Liver (tissue), 9 donors: Measurements from ENCODE around the gene LRRC71. TPM values are rescaled to one million over a fixed set of nuclear protein-coding genes. Genes with fewer than 3 reads are reported as not detected.

Source experiments
- DNase-seq: peaks from one replicate; pipeline ENCODE4 v3.0.0-alpha.2; 2017; ENCODE audit warnings: low spot score
- H3K27ac ChIP-seq, 2 donors: one replicate each; pipeline ENCODE4 v1.7.0; 2013; ENCODE audit warnings: inconsistent platforms in 2 of 2, low read length in 2 of 2, control low read depth in 1 of 2, low read depth in 1 of 2, mild to moderate bottlenecking in 1 of 2
- H3K27me3 ChIP-seq, 4 donors: one replicate each; pipeline versions ENCODE4 v1.6.1 to v1.7.0; 2013; ENCODE audit warnings: low read length in 3 of 4, inconsistent platforms in 1 of 4, mild to moderate bottlenecking in 1 of 4, moderate library complexity in 1 of 4; ENCODE audit not compliant: control insufficient read depth in 4 of 4, insufficient read depth in 4 of 4
- H3K36me3 ChIP-seq, 4 donors: one replicate each; pipeline versions ENCODE4 v1.6.1 to v1.7.0; 2013; ENCODE audit warnings: low read length in 3 of 4, mild to moderate bottlenecking in 3 of 4, low read depth in 1 of 4, moderate library complexity in 1 of 4; ENCODE audit not compliant: control insufficient read depth in 4 of 4, insufficient read depth in 3 of 4
- H3K4me1 ChIP-seq, 4 donors: one replicate each; pipeline versions ENCODE4 v1.6.1 to v1.7.0; 2013; ENCODE audit warnings: low read length in 3 of 4, mild to moderate bottlenecking in 3 of 4, moderate library complexity in 1 of 4; ENCODE audit not compliant: control insufficient read depth in 4 of 4, insufficient read depth in 4 of 4
- H3K4me3 ChIP-seq, 3 donors: one replicate each; pipeline versions ENCODE4 v1.6.1 to v1.7.0; 2013; ENCODE audit warnings: low read length in 3 of 3, control low read depth in 1 of 3, low read depth in 1 of 3, mild to moderate bottlenecking in 1 of 3
- H3K9ac ChIP-seq, 2 donors: one replicate each; pipeline ENCODE4 v1.7.0; 2013; ENCODE audit warnings: low read length in 2 of 2, mild to moderate bottlenecking in 2 of 2, moderate library complexity in 2 of 2, control low read depth in 1 of 2, low read depth in 1 of 2
- H3K9me3 ChIP-seq, 4 donors: one replicate each; pipeline versions ENCODE4 v1.6.1 to v1.7.0; 2013; ENCODE audit warnings: low read length in 3 of 4; ENCODE audit not compliant: control insufficient read depth in 4 of 4
- EGR1 ChIP-seq, 2 donors: IDR thresholded peaks; 2 replicates each; pipeline ENCODE4 v1.6.1; 2016 to 2018; ENCODE audit warnings: antibody characterized with exemption in 2 of 2, low read depth in 2 of 2
- FOXA1 ChIP-seq: IDR thresholded peaks from 2 replicates; pipeline ENCODE4 v1.6.1; 2016; ENCODE audit warnings: antibody characterized with exemption
- FOXA2 ChIP-seq: IDR thresholded peaks from 2 replicates; pipeline ENCODE4 v1.6.1; 2016; ENCODE audit warnings: antibody characterized with exemption
- GABPA ChIP-seq, 2 donors: IDR thresholded peaks in 1 of 2; conservative IDR thresholded peaks in 1 of 2; 2 replicates each; pipeline ENCODE4 v1.6.1; 2016; ENCODE audit warnings: antibody characterized with exemption in 2 of 2, mild to moderate bottlenecking in 1 of 2, moderate library complexity in 1 of 2
- HNF4G ChIP-seq: IDR thresholded peaks from 2 replicates; pipeline ENCODE4 v1.6.1; 2016; ENCODE audit warnings: antibody characterized with exemption
- JUND ChIP-seq, 2 donors: IDR thresholded peaks; 2 replicates each; pipeline ENCODE4 v1.6.1; 2016; ENCODE audit warnings: antibody characterized with exemption in 2 of 2
- NR2F2 ChIP-seq: IDR thresholded peaks from 2 replicates; pipeline ENCODE4 v1.6.1; 2016; ENCODE audit warnings: antibody characterized with exemption
- RAD21 ChIP-seq, 2 donors: IDR thresholded peaks; 2 replicates each; pipeline ENCODE4 v1.6.1; 2016; ENCODE audit warnings: antibody characterized with exemption in 2 of 2, mild to moderate bottlenecking in 2 of 2
- RXRA ChIP-seq, 2 donors: IDR thresholded peaks; 2 replicates each; pipeline ENCODE4 v1.6.1; 2017 to 2018; ENCODE audit warnings: antibody characterized with exemption in 2 of 2, mild to moderate bottlenecking in 1 of 2
- SP1 ChIP-seq: IDR thresholded peaks from 2 replicates; pipeline ENCODE4 v1.6.1; 2018; ENCODE audit warnings: antibody characterized with exemption, mild to moderate bottlenecking
- TAF1 ChIP-seq: conservative IDR thresholded peaks from 2 replicates; pipeline ENCODE4 v1.6.1; 2016; ENCODE audit warnings: antibody characterized with exemption, mild to moderate bottlenecking
- ZBTB33 ChIP-seq: IDR thresholded peaks from 2 replicates; pipeline ENCODE4 v1.6.1; 2016; ENCODE audit warnings: antibody characterized with exemption
- WGBS: extraction: QIAGEN DNeasy Blood & Tissue Kit; methylation state at CpG from one replicate; pipeline ENCODE4 v1.1.7; 2013; 5-methylcytosine and 5-hydroxymethylcytosine counted together
- polyA plus RNA-seq, 2 donors: library from polyadenylated mRNA; stranded (reverse) in 1 of 2; unstranded in 1 of 2; fragments of 200-250 nt in 1 of 2; fragments of >200 nt in 1 of 2; fragmentation: Nextera tagmentation in 1 of 2; extraction: Ambion mirVana in 1 of 2; gene quantifications; one replicate each; pipeline versions ENCODE4 v1.2.1 to v1.2.3, GENCODE V29; 2013 to 2015
- total RNA-seq, 2 donors: library from RNA; depleted of rRNA; stranded (reverse); fragments of >200 nt; gene quantifications; one replicate each; pipeline ENCODE4 v1.2.3, GENCODE V29; 2014
- TF ChIP-seq, protein P1 (sequence below): IDR thresholded peaks from 2 replicates; pipeline ENCODE4 v1.6.1; 2016; ENCODE audit warnings: antibody characterized with exemption
- TF ChIP-seq, protein P2 (sequence below): fragments of 150-350 bp; IDR thresholded peaks from 2 replicates; pipeline ENCODE4 v1.5.1; 2017; ENCODE audit warnings: improper control_type of control experiment, low read depth, low read length; ENCODE audit not compliant: missing input control
- TF ChIP-seq, protein P3 (sequence below): IDR thresholded peaks from 2 replicates; pipeline ENCODE4 v1.6.1; 2016; ENCODE audit warnings: antibody characterized with exemption
- TF ChIP-seq, protein P4 (sequence below): IDR thresholded peaks from 2 replicates; pipeline ENCODE4 v1.6.1; 2016; ENCODE audit warnings: antibody characterized with exemption, mild to moderate bottlenecking
- donor health status: healthy.
- donor health status: healthy.
- donor health status: healthy.
- donor health status: healthy.
- donor health status: healthy.

The LRRC71 gene
- total and polyA plus RNA-seq, 4 donors: 0.10 TPM; not detected in 3

DNA sequence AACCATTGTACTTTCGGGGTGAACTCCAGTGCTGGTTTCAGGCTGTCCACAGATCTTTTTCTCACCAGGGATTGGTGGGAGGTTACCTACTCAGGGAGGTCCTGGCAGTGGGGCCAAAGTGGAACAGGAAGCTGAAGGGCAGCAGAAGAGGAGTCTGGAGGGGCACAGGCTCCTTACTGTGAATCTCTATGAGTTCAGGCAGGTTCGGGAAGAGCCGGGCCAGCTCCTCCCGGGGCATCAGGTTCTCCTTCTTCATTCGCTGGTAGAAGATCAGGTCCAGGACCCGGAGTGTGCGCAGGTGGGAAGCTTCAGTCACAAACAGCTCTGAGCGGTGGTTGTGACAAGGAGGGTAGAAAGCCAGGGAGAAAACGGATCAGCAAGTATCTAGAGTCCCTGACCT is 26.7 kb downstream of the LRRC71 start (continued):
- TF ChIP-seq, protein P1, sequence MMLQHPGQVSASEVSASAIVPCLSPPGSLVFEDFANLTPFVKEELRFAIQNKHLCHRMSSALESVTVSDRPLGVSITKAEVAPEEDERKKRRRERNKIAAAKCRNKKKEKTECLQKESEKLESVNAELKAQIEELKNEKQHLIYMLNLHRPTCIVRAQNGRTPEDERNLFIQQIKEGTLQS: no peak
- TF ChIP-seq FOXA2 (no peak), TAF1 (no peak), HNF4G (no peak)
- TF ChIP-seq, protein P2, sequence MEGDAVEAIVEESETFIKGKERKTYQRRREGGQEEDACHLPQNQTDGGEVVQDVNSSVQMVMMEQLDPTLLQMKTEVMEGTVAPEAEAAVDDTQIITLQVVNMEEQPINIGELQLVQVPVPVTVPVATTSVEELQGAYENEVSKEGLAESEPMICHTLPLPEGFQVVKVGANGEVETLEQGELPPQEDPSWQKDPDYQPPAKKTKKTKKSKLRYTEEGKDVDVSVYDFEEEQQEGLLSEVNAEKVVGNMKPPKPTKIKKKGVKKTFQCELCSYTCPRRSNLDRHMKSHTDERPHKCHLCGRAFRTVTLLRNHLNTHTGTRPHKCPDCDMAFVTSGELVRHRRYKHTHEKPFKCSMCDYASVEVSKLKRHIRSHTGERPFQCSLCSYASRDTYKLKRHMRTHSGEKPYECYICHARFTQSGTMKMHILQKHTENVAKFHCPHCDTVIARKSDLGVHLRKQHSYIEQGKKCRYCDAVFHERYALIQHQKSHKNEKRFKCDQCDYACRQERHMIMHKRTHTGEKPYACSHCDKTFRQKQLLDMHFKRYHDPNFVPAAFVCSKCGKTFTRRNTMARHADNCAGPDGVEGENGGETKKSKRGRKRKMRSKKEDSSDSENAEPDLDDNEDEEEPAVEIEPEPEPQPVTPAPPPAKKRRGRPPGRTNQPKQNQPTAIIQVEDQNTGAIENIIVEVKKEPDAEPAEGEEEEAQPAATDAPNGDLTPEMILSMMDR: no peak

DNA sequence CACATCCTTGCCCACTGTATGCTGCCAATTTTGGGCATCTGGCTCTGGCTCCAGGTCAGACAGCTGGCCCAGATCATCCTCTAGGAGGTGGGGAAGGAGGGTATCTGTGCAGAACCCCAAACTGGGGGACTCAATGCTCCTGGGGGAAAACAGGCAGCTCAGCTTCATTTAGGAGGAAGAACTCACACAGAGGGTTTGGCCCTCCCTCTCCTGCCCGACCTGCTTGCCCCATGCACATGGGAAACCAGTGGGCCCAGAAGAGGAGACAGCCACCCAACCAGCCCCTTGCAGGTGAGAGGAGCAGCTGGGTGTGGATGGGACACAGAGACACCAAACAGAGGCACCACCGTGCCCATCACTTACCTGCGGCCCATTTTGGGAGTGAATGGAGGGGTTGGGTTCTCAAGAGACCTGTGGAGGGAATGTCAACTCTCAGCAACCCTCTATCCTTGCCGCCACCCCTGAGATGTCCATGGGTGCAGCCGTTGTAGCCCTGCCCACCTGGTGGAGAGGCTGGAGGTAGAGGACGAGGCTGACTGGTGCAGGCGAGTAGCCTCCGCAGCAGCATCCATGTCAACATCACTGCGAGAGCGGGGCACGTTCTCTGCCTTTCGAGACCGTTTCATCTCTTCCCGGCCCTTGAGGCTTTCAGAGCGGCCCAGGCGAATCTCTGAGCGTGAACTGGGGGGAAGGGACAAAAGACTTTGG is 27.5 kb downstream of the LRRC71 start:
- TF ChIP-seq, protein P2: no peak
- TF ChIP-seq NR2F2: no peak
- TF ChIP-seq SP1: no peak
- no peak for TF ChIP-seq FOXA2
- TF ChIP-seq HNF4G: no peak
- no peak for TF ChIP-seq EGR1 (IDR thresholded peaks at IDR 0.05; ENCODE audit: low read depth in 2 of 2)
- TF ChIP-seq GABPA (IDR thresholded peaks at IDR 0.05 in 1 of 2, conservative IDR thresholded peaks at IDR 0.05 in 1 of 2): no peak
- TF ChIP-seq, protein P3, sequence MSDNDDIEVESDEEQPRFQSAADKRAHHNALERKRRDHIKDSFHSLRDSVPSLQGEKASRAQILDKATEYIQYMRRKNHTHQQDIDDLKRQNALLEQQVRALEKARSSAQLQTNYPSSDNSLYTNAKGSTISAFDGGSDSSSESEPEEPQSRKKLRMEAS: no peak
- no peak for TF ChIP-seq RAD21 (IDR thresholded peaks at IDR 0.05)
- TF ChIP-seq, protein P1: no peak
- TF ChIP-seq JUND (IDR thresholded peaks at IDR 0.05): no peak
- peaks cover 13 to 91% (median 54%) of the 10 kb centered on the region in 4 donors for H3K36me3 ChIP-seq
- 95% methylated on average over 17 of the region's 17 CpGs for WGBS
- H3K27ac ChIP-seq: no peak overlapping the region
- H3K9me3 ChIP-seq: no peaks in the 10 kb centered on the region
- H3K27me3 ChIP-seq: no peaks in the 10 kb centered on the region
- H3K4me1 ChIP-seq: no peaks in the 10 kb centered on the region
- no peak overlapping the region for H3K9ac ChIP-seq
- DNase-seq: no peak
- H3K4me3 ChIP-seq: no peak overlapping the region

GRCh38 chr1:156948708-156949107 is 28.3 kb downstream of the LRRC71 start:
- H3K4me3 ChIP-seq: no peak overlapping the region
- H3K4me1 ChIP-seq: no peaks in the 10 kb centered on the region
- H3K36me3 ChIP-seq: peaks cover 12 to 86% (median 52%) of the 10 kb centered on the region in 4 donors
- DNase-seq: no peak
- no peaks in the 10 kb centered on the region for H3K27me3 ChIP-seq
- no peak overlapping the region for H3K27ac ChIP-seq
- WGBS: 87% methylated on average over 4 of the region's 4 CpGs
- H3K9ac ChIP-seq: no peak overlapping the region
- no peaks in the 10 kb centered on the region for H3K9me3 ChIP-seq
- TF ChIP-seq NR2F2: no peak
- no peak for TF ChIP-seq ZBTB33
- no peak for TF ChIP-seq RXRA (IDR thresholded peaks at IDR 0.05)
- TF ChIP-seq, protein P1: no peak
- TF ChIP-seq, protein P4, sequence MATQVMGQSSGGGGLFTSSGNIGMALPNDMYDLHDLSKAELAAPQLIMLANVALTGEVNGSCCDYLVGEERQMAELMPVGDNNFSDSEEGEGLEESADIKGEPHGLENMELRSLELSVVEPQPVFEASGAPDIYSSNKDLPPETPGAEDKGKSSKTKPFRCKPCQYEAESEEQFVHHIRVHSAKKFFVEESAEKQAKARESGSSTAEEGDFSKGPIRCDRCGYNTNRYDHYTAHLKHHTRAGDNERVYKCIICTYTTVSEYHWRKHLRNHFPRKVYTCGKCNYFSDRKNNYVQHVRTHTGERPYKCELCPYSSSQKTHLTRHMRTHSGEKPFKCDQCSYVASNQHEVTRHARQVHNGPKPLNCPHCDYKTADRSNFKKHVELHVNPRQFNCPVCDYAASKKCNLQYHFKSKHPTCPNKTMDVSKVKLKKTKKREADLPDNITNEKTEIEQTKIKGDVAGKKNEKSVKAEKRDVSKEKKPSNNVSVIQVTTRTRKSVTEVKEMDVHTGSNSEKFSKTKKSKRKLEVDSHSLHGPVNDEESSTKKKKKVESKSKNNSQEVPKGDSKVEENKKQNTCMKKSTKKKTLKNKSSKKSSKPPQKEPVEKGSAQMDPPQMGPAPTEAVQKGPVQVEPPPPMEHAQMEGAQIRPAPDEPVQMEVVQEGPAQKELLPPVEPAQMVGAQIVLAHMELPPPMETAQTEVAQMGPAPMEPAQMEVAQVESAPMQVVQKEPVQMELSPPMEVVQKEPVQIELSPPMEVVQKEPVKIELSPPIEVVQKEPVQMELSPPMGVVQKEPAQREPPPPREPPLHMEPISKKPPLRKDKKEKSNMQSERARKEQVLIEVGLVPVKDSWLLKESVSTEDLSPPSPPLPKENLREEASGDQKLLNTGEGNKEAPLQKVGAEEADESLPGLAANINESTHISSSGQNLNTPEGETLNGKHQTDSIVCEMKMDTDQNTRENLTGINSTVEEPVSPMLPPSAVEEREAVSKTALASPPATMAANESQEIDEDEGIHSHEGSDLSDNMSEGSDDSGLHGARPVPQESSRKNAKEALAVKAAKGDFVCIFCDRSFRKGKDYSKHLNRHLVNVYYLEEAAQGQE: no peak
- no peak for TF ChIP-seq SP1
- no peak for TF ChIP-seq EGR1 (IDR thresholded peaks at IDR 0.05; ENCODE audit: low read depth in 2 of 2)
- TF ChIP-seq FOXA1: no peak
- no peak for TF ChIP-seq GABPA (IDR thresholded peaks at IDR 0.05 in 1 of 2, conservative IDR thresholded peaks at IDR 0.05 in 1 of 2)
